Right atrium auricular region (tissue), 2 donors: ENCODE results near the gene SMYD3. TPM values are rescaled to one million over a fixed set of nuclear protein-coding genes. Genes with fewer than 3 reads are reported as not detected.

Experiments
- DNase-seq: peaks from one replicate; pipeline ENCODE4 v3.0.0-alpha.2; 2019; ENCODE audit warnings: low spot score
- H3K27ac ChIP-seq, 2 donors: fragments of 200-600 bp; sonication (generic); 1 replicate in 1 of 2; 2 replicates in 1 of 2; pipeline ENCODE4 v1.5.1; 2016 to 2019
- H3K27me3 ChIP-seq, 2 donors: fragments of 200-600 bp; sonication (generic); one replicate each; pipeline versions ENCODE4 v1.5.1 to v1.6.0; 2017 to 2019
- H3K36me3 ChIP-seq: fragments of 200-600 bp; sonication (generic); one replicate; pipeline ENCODE4 v1.5.1; 2016
- H3K4me1 ChIP-seq, 2 donors: fragments of 200-600 bp; sonication (generic); one replicate each; pipeline versions ENCODE4 v1.5.1 to v1.6.0; 2017 to 2019
- H3K4me3 ChIP-seq, 2 donors: fragments of 200-600 bp; sonication (generic); 1 replicate in 1 of 2; 2 replicates in 1 of 2; pipeline ENCODE4 v1.5.1; 2017 to 2019; ENCODE audit warnings: mild to moderate bottlenecking in 1 of 2, moderate library complexity in 1 of 2
- H3K9me3 ChIP-seq, 2 donors: fragments of 200-600 bp; sonication (generic); one replicate each; pipeline ENCODE4 v1.5.1; 2019
- total RNA-seq, 2 donors: library from RNA; depleted of rRNA; stranded (reverse); fragments of >200 nt; gene quantifications; one replicate each; pipeline ENCODE4 v1.1.0, GENCODE V29; 2016
- TF ChIP-seq, protein P1 (sequence below), 2 donors: fragments of 200-600 bp; sonication (generic); IDR thresholded peaks; one replicate each; pipeline ENCODE4 v1.5.1; 2019; ENCODE audit warnings: antibody characterized with exemption in 2 of 2

The SMYD3 gene
- total RNA-seq, 2 donors from 2014 or later = 7.9 to 8.5 TPM

DNA sequence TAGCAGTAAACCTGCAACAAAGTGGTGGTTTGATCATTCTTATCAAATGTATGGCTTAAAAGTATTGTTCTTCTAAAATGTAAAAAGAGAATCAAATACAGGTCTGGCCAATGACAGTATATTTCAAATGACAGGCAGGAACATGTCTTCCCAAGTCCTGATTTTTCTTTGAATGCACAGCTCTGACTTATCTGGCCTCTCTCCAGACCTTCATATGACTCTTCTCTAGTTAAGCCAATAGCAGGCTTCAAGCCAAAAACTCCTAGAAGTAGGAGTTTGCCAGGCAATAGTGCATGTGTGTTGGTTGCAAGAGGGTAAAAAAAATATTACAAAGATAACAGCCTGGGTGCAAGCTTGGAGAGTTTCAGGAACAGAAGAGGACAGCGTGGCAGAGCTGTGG is 345.5 kb downstream of the SMYD3 start:
- Histone ChIP-seq H3K4me1 (no peaks in the 10 kb centered on the region), H3K27ac (no peak overlapping the region), H3K36me3 (no peaks in the 10 kb centered on the region), H3K9me3 (no peaks in the 10 kb centered on the region), H3K27me3 (no peaks in the 10 kb centered on the region), H3K4me3 (no peak overlapping the region)
- TF ChIP-seq, protein P1, sequence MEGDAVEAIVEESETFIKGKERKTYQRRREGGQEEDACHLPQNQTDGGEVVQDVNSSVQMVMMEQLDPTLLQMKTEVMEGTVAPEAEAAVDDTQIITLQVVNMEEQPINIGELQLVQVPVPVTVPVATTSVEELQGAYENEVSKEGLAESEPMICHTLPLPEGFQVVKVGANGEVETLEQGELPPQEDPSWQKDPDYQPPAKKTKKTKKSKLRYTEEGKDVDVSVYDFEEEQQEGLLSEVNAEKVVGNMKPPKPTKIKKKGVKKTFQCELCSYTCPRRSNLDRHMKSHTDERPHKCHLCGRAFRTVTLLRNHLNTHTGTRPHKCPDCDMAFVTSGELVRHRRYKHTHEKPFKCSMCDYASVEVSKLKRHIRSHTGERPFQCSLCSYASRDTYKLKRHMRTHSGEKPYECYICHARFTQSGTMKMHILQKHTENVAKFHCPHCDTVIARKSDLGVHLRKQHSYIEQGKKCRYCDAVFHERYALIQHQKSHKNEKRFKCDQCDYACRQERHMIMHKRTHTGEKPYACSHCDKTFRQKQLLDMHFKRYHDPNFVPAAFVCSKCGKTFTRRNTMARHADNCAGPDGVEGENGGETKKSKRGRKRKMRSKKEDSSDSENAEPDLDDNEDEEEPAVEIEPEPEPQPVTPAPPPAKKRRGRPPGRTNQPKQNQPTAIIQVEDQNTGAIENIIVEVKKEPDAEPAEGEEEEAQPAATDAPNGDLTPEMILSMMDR (IDR thresholded peaks at IDR 0.05) = no peak
- no peak for DNase-seq

DNA sequence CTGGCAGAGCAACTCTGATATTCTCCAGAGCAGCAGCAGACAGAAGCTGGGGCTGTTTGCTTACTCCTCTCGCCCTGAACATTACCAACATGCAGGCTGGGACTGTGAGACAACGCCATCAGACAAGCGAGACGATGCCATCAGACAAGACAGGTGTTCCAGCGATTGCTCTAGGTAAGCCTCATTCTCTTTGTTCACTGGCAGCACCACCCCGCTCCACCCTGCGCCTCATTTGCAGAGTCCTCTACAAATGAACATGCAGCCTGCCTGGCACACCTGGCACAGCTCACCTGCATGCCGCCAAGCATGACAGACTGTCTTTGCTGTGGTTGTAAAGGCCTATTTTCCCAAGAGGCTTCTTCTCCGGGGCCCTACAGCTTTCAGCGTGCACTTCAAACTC is 346.2 kb downstream of the SMYD3 start:
- Histone ChIP-seq H3K4me1 (no peaks in the 10 kb centered on the region), H3K27ac (no peak overlapping the region), H3K36me3 (no peaks in the 10 kb centered on the region), H3K4me3 (no peak overlapping the region), H3K9me3 (no peaks in the 10 kb centered on the region), H3K27me3 (no peaks in the 10 kb centered on the region)
- TF ChIP-seq, protein P1 (IDR thresholded peaks at IDR 0.05) = no peak
- DNase-seq = no peak

DNA sequence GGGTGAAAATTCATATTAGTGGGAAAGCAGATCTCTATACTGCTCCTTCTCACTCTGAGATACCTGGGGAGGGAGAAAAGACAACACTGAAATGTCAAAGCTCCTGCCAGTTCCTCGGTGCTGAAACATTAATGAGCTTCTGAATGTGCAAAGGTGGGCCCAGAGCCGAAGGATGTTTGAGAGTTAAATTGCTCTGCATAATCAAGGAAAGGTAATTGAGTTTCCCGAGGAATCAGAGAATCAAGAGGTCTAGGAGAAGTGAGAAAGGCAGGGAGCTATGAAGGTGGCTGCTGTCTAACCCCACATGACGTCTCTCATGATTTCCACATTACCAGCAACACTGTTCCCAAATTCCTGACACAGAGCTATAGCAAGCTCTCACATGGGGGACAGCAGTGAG is 346.7 kb downstream of the SMYD3 start:
- Histone ChIP-seq H3K27me3 (no peaks in the 10 kb centered on the region), H3K36me3 (no peaks in the 10 kb centered on the region), H3K4me3 (no peak overlapping the region), H3K9me3 (no peaks in the 10 kb centered on the region), H3K4me1 (no peaks in the 10 kb centered on the region), H3K27ac (no peak overlapping the region)
- DNase-seq = no peak
- TF ChIP-seq, protein P1 (IDR thresholded peaks at IDR 0.05) = no peak

DNA sequence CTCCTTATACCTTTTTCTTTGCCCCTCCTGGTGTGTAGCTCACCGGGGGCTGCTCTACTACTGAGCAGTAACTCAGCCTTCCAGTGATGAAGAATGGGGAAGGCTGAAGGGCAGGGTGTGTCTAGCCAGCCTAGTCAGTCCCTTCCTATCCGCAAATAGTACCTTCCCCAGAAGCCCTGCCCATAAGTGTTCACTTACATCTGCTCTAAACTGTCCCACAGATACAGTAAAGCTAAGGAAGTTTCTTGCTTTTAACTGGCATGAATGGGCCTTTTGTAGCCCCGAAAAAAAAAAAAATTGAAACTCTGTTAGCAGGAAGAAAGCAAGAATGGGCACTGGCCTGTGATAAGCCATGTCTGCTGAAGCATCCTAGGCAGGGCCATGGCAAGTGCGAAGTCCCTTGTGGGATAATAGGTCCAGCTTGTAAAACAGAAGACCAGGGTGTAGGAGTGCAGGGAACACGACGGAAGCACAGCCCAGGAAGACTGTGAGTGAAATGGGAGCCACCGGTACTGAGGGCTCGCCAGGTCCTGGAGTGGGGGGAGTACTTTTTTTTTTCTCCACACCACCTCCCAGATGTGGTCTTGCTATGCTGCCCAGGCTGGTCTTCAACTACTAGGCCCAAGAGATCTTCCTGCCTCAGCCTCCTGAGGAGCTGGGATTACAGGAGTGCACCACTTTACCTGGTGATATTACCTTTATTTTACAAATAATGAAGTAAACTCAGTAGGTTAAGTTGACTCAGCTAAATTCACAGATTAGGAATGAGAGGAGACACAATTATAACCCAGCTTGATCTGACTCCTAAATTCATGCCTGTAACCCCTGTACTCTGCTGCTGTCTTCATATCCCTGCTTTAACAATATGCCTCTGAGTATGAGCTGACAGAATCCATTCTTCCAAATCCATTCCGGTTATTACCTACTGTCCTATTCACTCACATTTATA is 347.5 kb downstream of the SMYD3 start:
- Histone ChIP-seq H3K27me3 (no peaks in the 10 kb centered on the region), H3K4me1 (no peaks in the 10 kb centered on the region), H3K9me3 (no peaks in the 10 kb centered on the region), H3K36me3 (no peaks in the 10 kb centered on the region), H3K27ac (no peak overlapping the region), H3K4me3 (no peak overlapping the region)
- TF ChIP-seq, protein P1 (IDR thresholded peaks at IDR 0.05) = no peak
- DNase-seq = no peak

DNA sequence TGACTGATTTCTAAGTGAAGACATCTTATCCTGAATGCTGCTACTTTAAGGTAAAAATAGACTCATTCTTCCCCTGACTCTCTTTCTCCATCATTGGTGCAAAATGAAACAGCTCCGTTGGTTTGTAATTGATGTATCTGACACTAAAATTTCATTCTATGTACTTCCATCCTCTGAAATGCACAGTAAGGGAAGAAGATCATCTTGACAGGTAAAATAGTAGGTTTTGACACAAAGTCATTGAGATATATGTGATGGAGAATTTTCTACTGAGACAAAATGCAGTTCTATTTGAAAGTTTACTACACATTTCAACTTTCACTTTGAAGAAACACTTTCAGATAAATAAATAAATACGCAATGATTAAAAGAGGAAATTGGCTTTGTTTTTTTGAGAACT is 348.9 kb downstream of the SMYD3 start:
- TF ChIP-seq, protein P1 (IDR thresholded peaks at IDR 0.05) = no peak
- Histone ChIP-seq H3K36me3 (no peaks in the 10 kb centered on the region), H3K27me3 (no peaks in the 10 kb centered on the region), H3K27ac (no peak overlapping the region), H3K4me1 (no peaks in the 10 kb centered on the region), H3K4me3 (no peak overlapping the region), H3K9me3 (no peaks in the 10 kb centered on the region)
- DNase-seq = no peak
